Hepatocyte (in vitro differentiated cells): ENCODE data around the gene FERMT3. TPM values are rescaled to one million over a fixed set of nuclear protein-coding genes. Genes with fewer than 3 reads are reported as not detected.

Experiments used
- DNase-seq: peaks from one replicate; pipeline ENCODE4 v3.0.0-alpha.2; 2016; ENCODE audit warnings: low spot score
- H2AFZ ChIP-seq: fragments of 200-600 bp; sonication (generic); 2 replicates; pipeline ENCODE4 v1.6.0; 2016; ENCODE audit warnings: antibody characterized with exemption, mild to moderate bottlenecking
- H3K27ac ChIP-seq: fragments of 200-600 bp; sonication (generic); 2 replicates; pipeline ENCODE4 v1.5.1; 2016; ENCODE audit warnings: mild to moderate bottlenecking
- H3K27me3 ChIP-seq: fragments of 200-600 bp; sonication (generic); 2 replicates; pipeline ENCODE4 v1.6.1; 2016
- H3K36me3 ChIP-seq: fragments of 200-600 bp; sonication (generic); replicated peaks from 2 replicates; pipeline ENCODE4 v1.5.1; 2016; ENCODE audit warnings: low read depth; ENCODE audit not compliant: insufficient read depth
- H3K4me1 ChIP-seq: fragments of 200-600 bp; sonication (generic); 2 replicates; pipeline ENCODE4 v1.5.1; 2016; ENCODE audit warnings: mild to moderate bottlenecking, moderate library complexity; ENCODE audit not compliant: insufficient read depth
- H3K4me2 ChIP-seq: fragments of 200-600 bp; sonication (generic); 2 replicates; pipeline ENCODE4 v1.6.0; 2016
- H3K4me3 ChIP-seq: fragments of 200-600 bp; sonication (generic); 2 replicates; pipeline ENCODE4 v1.5.1; 2016; ENCODE audit warnings: mild to moderate bottlenecking
- H3K79me2 ChIP-seq: fragments of 200-600 bp; sonication (generic); 2 replicates; pipeline ENCODE4 v1.6.0; 2017; ENCODE audit warnings: mild to moderate bottlenecking
- H3K9me2 ChIP-seq: fragments of 200-600 bp; sonication (generic); replicated peaks from 2 replicates; pipeline ENCODE4 v1.6.0; 2017; ENCODE audit warnings: mild to moderate bottlenecking; ENCODE audit not compliant: insufficient read depth
- H3K9me3 ChIP-seq: fragments of 200-600 bp; sonication (generic); 2 replicates; pipeline ENCODE4 v1.5.1; 2016; ENCODE audit warnings: low read depth, mild to moderate bottlenecking
- H4K20me1 ChIP-seq: fragments of 200-600 bp; sonication (generic); 2 replicates; pipeline ENCODE4 v1.6.0; 2016; ENCODE audit warnings: mild to moderate bottlenecking; ENCODE audit not compliant: insufficient read depth, poor library complexity, severe bottlenecking
- CTCF ChIP-seq: fragments of 200-600 bp; sonication (generic); IDR thresholded peaks from 2 replicates; pipeline ENCODE4 v1.5.1; 2016; ENCODE audit warnings: antibody characterized with exemption, mild to moderate bottlenecking; ENCODE audit not compliant: poor library complexity
- EZH2 ChIP-seq: fragments of 200-600 bp; sonication (generic); IDR thresholded peaks from 2 replicates; pipeline ENCODE4 v1.6.1; 2016; ENCODE audit warnings: antibody characterized with exemption, mild to moderate bottlenecking, borderline replicate concordance
- EZH2phosphoT487 ChIP-seq: fragments of 200-600 bp; sonication (generic); IDR thresholded peaks from one replicate; pipeline ENCODE4 v1.6.1; 2018; ENCODE audit warnings: antibody characterized with exemption, mild to moderate bottlenecking, low read depth, moderate library complexity; ENCODE audit not compliant: unreplicated experiment, severe bottlenecking
- WGBS: methylation state at CpG from one replicate; pipeline ENCODE4 v1.1.6; 2016; ENCODE audit warnings: low lambda C conversion rate; ENCODE audit errors: missing lambda C conversion rate; 5-methylcytosine and 5-hydroxymethylcytosine counted together
- polyA plus RNA-seq: library from polyadenylated mRNA; unstranded; fragments of >200 nt; fragmentation: Nextera tagmentation; extraction: Ambion mirVana; gene quantifications from 2 replicates; pipeline ENCODE4 v1.2.1, GENCODE V29; 2016
- total RNA-seq: library from RNA; depleted of rRNA; stranded (reverse); fragments of >200 nt; gene quantifications from 2 replicates; pipeline ENCODE4 v1.2.3, GENCODE V29; 2014

FERMT3 gene
- total and polyA plus RNA-seq, 2 experiments from 2014 or later = 1.6 TPM; not detected in 1

GRCh38 chr11:64176751-64177150 lies 29.8 kb upstream of the FERMT3 start:
- TF ChIP-seq CTCF (no peak), EZH2 (no peak), EZH2phosphoT487 (no peak)
- Histone ChIP-seq H3K36me3 (no peaks in the 10 kb centered on the region), H3K79me2 (no peaks in the 10 kb centered on the region), H3K4me1 (peaks cover 12% of the 10 kb centered on the region), H3K27ac (no peak overlapping the region), H3K9me2 (no peaks in the 10 kb centered on the region), H3K4me2 (no peak overlapping the region), H3K9me3 (no peaks in the 10 kb centered on the region), H2AFZ (no peak overlapping the region), H3K27me3 (no peaks in the 10 kb centered on the region), H3K4me3 (no peak overlapping the region), H4K20me1 (no peaks in the 10 kb centered on the region)
- no peak for DNase-seq
- 93% methylated on average over 8 of the region's 8 CpGs for WGBS

GRCh38 chr11:64178203-64178602 lies 28.3 kb upstream of the FERMT3 start:
- no peak overlapping the region for H2AFZ ChIP-seq
- 96% methylated on average over 1 of the region's 1 CpG for WGBS
- H3K27me3 ChIP-seq = no peaks in the 10 kb centered on the region
- no peak for DNase-seq
- no peak overlapping the region for H3K4me3 ChIP-seq
- no peak overlapping the region for H3K4me2 ChIP-seq
- H4K20me1 ChIP-seq = no peaks in the 10 kb centered on the region
- TF ChIP-seq EZH2phosphoT487 (no peak), CTCF (no peak), EZH2 (no peak)
- no peaks in the 10 kb centered on the region for H3K9me2 ChIP-seq
- H3K36me3 ChIP-seq = no peaks in the 10 kb centered on the region
- H3K27ac ChIP-seq = no peak overlapping the region
- no peaks in the 10 kb centered on the region for H3K9me3 ChIP-seq
- peaks cover 16% of the 10 kb centered on the region for H3K4me1 ChIP-seq
- peaks cover 7% of the 10 kb centered on the region for H3K79me2 ChIP-seq

GRCh38 chr11:64178951-64179639 lies 27.4 kb upstream of the FERMT3 start:
- H3K4me1 ChIP-seq = peaks cover 16% of the 10 kb centered on the region
- H4K20me1 ChIP-seq = no peaks in the 10 kb centered on the region
- no peaks in the 10 kb centered on the region for H3K27me3 ChIP-seq
- H3K9me3 ChIP-seq = no peaks in the 10 kb centered on the region
- H2AFZ ChIP-seq = no peak overlapping the region
- H3K4me2 ChIP-seq = no peak overlapping the region
- no peaks in the 10 kb centered on the region for H3K36me3 ChIP-seq
- H3K79me2 ChIP-seq = peaks cover 16% of the 10 kb centered on the region
- H3K27ac ChIP-seq = no peak overlapping the region
- TF ChIP-seq CTCF = no peak
- TF ChIP-seq EZH2phosphoT487 = no peak
- no peak for TF ChIP-seq EZH2
- no peaks in the 10 kb centered on the region for H3K9me2 ChIP-seq
- H3K4me3 ChIP-seq = no peak overlapping the region
- WGBS = 97% methylated on average over 12 of the region's 12 CpGs
- no peak for DNase-seq

- Histone ChIP-seq H3K9me3 (no peaks in the 10 kb centered on the region), H3K4me3 (no peak overlapping the region), H3K4me1 (peaks cover 22% of the 10 kb centered on the region), H3K79me2 (peaks cover 18% of the 10 kb centered on the region), H2AFZ (no peak overlapping the region), H3K9me2 (no peaks in the 10 kb centered on the region), H3K27me3 (no peaks in the 10 kb centered on the region), H3K4me2 (peak overlapping the region; percentile 62), H4K20me1 (no peaks in the 10 kb centered on the region), H3K27ac (peak overlapping the region; percentile 77), H3K36me3 (no peaks in the 10 kb centered on the region)
- TF ChIP-seq CTCF = no peak
- TF ChIP-seq EZH2 = no peak
- TF ChIP-seq EZH2phosphoT487 = no peak
- WGBS = 78% methylated on average over 5 of the region's 5 CpGs
- DNase-seq = no peak
Measured at GRCh38 chr11:64180891-64181290, 25.6 kb upstream of the FERMT3 start.
